ENCODE data around the gene OR4D2. TPM values are rescaled to one million over a fixed set of nuclear protein-coding genes. Genes with fewer than 3 reads are reported as not detected.

Gene OR4D2
- total RNA-seq, 1 donor from 2014 or later: not detected

DNA sequence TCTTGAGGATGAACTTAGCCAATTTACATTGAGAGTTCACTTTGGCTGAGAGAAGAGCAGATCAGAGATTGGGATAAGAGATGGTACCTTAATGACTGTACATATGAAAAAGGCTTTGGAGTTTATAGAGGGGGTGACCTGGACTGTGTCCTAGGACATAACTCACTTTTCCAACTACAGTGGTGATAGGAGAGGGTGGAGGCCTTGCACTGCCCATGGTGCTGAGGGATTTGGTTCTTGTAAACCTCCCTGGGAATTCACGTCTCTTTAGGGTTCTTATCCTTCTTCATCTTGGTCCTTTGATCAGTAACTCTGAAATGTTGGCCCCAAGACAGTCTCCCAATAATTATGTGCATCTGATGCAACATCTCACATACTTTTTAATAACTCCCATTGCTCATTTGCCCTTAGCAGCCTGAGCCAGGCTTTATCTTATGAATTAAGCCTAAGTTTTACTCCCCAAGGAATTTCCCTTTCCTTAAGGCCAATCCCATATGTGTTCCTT is 18.8 kb upstream of the OR4D2 start, which contains the start of gene OR4D1:
Gene OR4D1 (plus strand): TSS at position 455 of the 505 bp plus-strand sequence. CDS start 6,770 bp downstream, outside the sequence.
- DNase-seq: no peak
- Histone ChIP-seq H3K9me3 (replicated peaks) (peaks cover 42% of the 10 kb centered on the region), H3K4me1 (peaks cover 6% of the 10 kb centered on the region), H3K27me3 (ENCODE audit: low read depth) (peaks cover 59% of the 10 kb centered on the region), H3K27ac (replicated peaks) (no peak within 1 kb of the TSS), H3K36me3 (no peaks in the 10 kb centered on the region), H3K4me3 (no peak within 1 kb of the TSS)
- TF ChIP-seq, protein P1, sequence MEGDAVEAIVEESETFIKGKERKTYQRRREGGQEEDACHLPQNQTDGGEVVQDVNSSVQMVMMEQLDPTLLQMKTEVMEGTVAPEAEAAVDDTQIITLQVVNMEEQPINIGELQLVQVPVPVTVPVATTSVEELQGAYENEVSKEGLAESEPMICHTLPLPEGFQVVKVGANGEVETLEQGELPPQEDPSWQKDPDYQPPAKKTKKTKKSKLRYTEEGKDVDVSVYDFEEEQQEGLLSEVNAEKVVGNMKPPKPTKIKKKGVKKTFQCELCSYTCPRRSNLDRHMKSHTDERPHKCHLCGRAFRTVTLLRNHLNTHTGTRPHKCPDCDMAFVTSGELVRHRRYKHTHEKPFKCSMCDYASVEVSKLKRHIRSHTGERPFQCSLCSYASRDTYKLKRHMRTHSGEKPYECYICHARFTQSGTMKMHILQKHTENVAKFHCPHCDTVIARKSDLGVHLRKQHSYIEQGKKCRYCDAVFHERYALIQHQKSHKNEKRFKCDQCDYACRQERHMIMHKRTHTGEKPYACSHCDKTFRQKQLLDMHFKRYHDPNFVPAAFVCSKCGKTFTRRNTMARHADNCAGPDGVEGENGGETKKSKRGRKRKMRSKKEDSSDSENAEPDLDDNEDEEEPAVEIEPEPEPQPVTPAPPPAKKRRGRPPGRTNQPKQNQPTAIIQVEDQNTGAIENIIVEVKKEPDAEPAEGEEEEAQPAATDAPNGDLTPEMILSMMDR (IDR thresholded peaks at IDR 0.05; ENCODE audit: borderline replicate concordance): no peak
- intact Hi-C loops (cut with micrococcal nuclease): no loop called here

DNA sequence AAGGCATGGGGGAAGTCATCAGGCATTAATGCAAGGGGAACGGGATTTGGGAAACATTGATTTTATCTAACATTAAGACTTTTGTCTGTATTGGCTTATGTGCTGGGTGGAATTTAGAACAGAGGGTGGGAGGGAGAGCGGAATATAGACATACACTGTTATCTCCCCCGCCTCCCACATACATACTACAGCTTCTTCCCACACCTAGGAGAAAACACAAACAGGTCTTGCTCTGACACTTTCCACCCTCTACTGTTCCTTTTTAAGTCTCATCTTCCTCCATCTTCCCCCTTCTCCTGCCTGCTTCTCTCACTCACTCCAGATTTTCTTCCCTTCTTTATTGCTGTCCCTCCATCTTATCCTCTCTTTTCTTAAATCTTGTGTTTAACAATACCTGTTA is 18.2 kb upstream of the OR4D2 start:
- H3K9me3 ChIP-seq (replicated peaks): peaks cover 40% of the 10 kb centered on the region
- peaks cover 7% of the 10 kb centered on the region for H3K4me1 ChIP-seq
- intact Hi-C loops (cut with micrococcal nuclease): no loop called here
- H3K4me3 ChIP-seq: no peak overlapping the region
- H3K27me3 ChIP-seq (ENCODE audit: low read depth): peaks cover 60% of the 10 kb centered on the region
- TF ChIP-seq, protein P1 (IDR thresholded peaks at IDR 0.05; ENCODE audit: borderline replicate concordance): no peak
- H3K36me3 ChIP-seq: no peaks in the 10 kb centered on the region
- no peak for DNase-seq
- no peak overlapping the region for H3K27ac ChIP-seq (replicated peaks)

DNA sequence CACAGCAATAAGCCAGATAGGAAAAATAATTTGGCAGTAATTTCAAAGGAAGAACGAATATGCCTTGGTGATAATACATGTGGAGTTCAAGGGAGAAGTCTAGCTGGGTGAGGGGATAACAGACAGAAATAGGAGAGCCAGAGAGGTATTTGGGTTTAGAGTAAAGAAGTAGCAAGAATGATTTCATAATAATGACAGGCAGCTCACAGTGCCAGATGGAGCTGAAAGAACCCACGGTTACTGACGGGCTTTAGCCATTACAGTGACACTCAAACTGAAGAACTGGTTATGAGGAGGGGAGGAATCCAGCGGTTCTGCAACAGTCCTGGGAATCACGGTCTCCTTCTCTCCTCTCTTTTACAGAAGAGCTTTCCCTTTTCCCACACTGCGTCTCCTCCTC is 16.4 kb upstream of the OR4D2 start:
- TF ChIP-seq, protein P1 (IDR thresholded peaks at IDR 0.05; ENCODE audit: borderline replicate concordance): no peak
- DNase-seq: no peak
- Histone ChIP-seq H3K9me3 (replicated peaks) (peaks cover 22% of the 10 kb centered on the region), H3K27ac (replicated peaks) (no peak overlapping the region), H3K36me3 (no peaks in the 10 kb centered on the region), H3K27me3 (ENCODE audit: low read depth) (peaks cover 65% of the 10 kb centered on the region), H3K4me3 (no peak overlapping the region), H3K4me1 (peaks cover 7% of the 10 kb centered on the region)
- intact Hi-C loops (cut with micrococcal nuclease): no loop called here

DNA sequence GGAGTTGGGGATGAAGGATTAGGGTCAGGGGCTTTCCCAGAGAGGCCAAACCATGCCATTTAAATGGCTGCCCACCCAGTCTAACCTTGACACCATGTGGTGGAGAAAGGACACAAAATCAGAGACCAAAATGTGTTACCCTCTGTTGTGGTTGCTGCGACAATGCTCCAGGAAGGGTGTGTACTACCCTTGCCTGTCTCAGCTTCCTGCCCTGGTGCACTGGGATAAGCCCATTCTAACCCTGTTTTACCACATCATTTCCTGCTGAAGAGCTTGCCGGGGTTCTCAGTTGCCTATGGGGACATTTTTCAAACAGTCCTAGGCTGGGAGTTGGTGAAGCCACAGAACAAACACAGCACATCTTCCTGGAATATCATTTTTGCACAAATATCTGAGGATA is 13.7 kb upstream of the OR4D2 start:
- Histone ChIP-seq H3K4me1 (peaks cover 19% of the 10 kb centered on the region), H3K36me3 (no peaks in the 10 kb centered on the region), H3K27ac (replicated peaks) (peak overlapping the region; percentile 50), H3K4me3 (no peak overlapping the region), H3K9me3 (replicated peaks) (no peaks in the 10 kb centered on the region), H3K27me3 (ENCODE audit: low read depth) (peaks cover 88% of the 10 kb centered on the region)
- no peak for DNase-seq
- TF ChIP-seq, protein P1 (IDR thresholded peaks at IDR 0.05; ENCODE audit: borderline replicate concordance): no peak
- intact Hi-C loops (cut with micrococcal nuclease): no loop called here

DNA sequence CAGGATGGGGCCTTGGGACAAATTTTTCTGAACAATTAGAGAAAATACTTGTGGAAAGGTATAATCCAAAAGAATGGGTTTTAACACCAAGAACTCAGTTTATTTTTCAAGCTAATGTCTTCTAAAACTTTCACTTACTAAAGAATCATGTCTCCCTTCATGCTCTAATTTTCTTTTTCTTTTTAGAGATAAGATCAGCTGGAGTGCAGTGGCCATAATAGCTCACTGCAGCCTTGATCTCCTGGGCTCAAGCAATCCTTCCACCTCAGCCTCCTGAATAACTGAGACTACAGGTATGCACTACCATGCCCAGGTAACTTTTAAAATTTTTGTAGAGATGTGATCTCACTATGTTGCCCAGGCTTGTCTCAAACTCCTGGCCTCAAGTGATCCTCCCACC is 13.1 kb upstream of the OR4D2 start:
- no peaks in the 10 kb centered on the region for H3K9me3 ChIP-seq (replicated peaks)
- DNase-seq: no peak
- peaks cover 19% of the 10 kb centered on the region for H3K4me1 ChIP-seq
- H3K36me3 ChIP-seq: no peaks in the 10 kb centered on the region
- intact Hi-C loops (cut with micrococcal nuclease): no loop called here
- H3K27me3 ChIP-seq (ENCODE audit: low read depth): peaks cover 88% of the 10 kb centered on the region
- TF ChIP-seq, protein P1 (IDR thresholded peaks at IDR 0.05; ENCODE audit: borderline replicate concordance): no peak
- H3K4me3 ChIP-seq: no peak overlapping the region
- H3K27ac ChIP-seq (replicated peaks): peak overlapping the region; percentile 50

Measured in left ventricle myocardium inferior (tissue), 1 donor.